Kidney epithelial cell (primary cell): ENCODE data around the gene BMP7. TPM values are rescaled to one million over a fixed set of nuclear protein-coding genes. Genes with fewer than 3 reads are reported as not detected.

Experiments used
- DNase-seq: peaks from one replicate; pipeline ENCODE4 v3.0.0-alpha.2; 2010; ENCODE audit warnings: low read depth
- H3K27me3 ChIP-seq: 2 replicates; pipeline ENCODE4 v1.6.0; 2011; ENCODE audit warnings: low read length; ENCODE audit not compliant: control insufficient read depth, insufficient read depth
- H3K36me3 ChIP-seq: 2 replicates; pipeline ENCODE4 v1.5.1; 2011; ENCODE audit warnings: low read length; ENCODE audit not compliant: control insufficient read depth, insufficient read depth
- H3K4me3 ChIP-seq: 2 replicates; pipeline ENCODE4 v1.5.1; 2011; ENCODE audit warnings: low read depth, mild to moderate bottlenecking, control low read depth, low read length
- CTCF ChIP-seq: IDR thresholded peaks from 2 replicates; pipeline ENCODE4 v1.5.1; 2011; ENCODE audit warnings: mild to moderate bottlenecking, moderate library complexity, low read length, control low read depth, inconsistent platforms; ENCODE audit not compliant: insufficient read depth, poor library complexity, severe bottlenecking
- total RNA-seq: library from RNA; depleted of rRNA; stranded (reverse); fragments of >200 nt; gene quantifications from 2 replicates; pipeline ENCODE4 v1.2.3, GENCODE V29; 2015

BMP7 gene
- total RNA-seq, 1 donor from 2014 or later: 21.8 TPM

GRCh38 chr20:57238089-57238488, 28.4 kb downstream of the BMP7 start:
- no peak overlapping the region for H3K4me3 ChIP-seq
- DNase-seq: no peak
- H3K36me3 ChIP-seq: no peaks in the 10 kb centered on the region
- H3K27me3 ChIP-seq: no peaks in the 10 kb centered on the region
- TF ChIP-seq CTCF: no peak

GRCh38 chr20:57237585-57237953, 28.9 kb downstream of the BMP7 start:
- DNase-seq: no peak
- Histone ChIP-seq H3K27me3 (no peaks in the 10 kb centered on the region), H3K4me3 (no peak overlapping the region)

GRCh38 chr20:57236813-57237584, 29.4 kb downstream of the BMP7 start:
- no peak for TF ChIP-seq CTCF
- Histone ChIP-seq H3K36me3 (no peaks in the 10 kb centered on the region), H3K27me3 (no peaks in the 10 kb centered on the region), H3K4me3 (no peak overlapping the region)
- no peak for DNase-seq

More at GRCh38 chr20:57237585-57237953, 28.9 kb downstream of the BMP7 start:
- no peak for TF ChIP-seq CTCF
- no peaks in the 10 kb centered on the region for H3K36me3 ChIP-seq

- DNase-seq: no peak
- Histone ChIP-seq H3K27me3 (no peaks in the 10 kb centered on the region), H3K36me3 (no peaks in the 10 kb centered on the region), H3K4me3 (no peak overlapping the region)
- no peak for TF ChIP-seq CTCF
Measured at GRCh38 chr20:57234556-57235251, 31.7 kb downstream of the BMP7 start.

GRCh38 chr20:57231951-57232428, 34.5 kb downstream of the BMP7 start:
- no peaks in the 10 kb centered on the region for H3K36me3 ChIP-seq
- no peak for DNase-seq
- no peaks in the 10 kb centered on the region for H3K27me3 ChIP-seq
- TF ChIP-seq CTCF: no peak
- no peak overlapping the region for H3K4me3 ChIP-seq
